Upper lobe of right lung (tissue), 1 donor: ENCODE data around the gene NXN. TPM values are rescaled to one million over a fixed set of nuclear protein-coding genes. Genes with fewer than 3 reads are reported as not detected.
"Not testable (repeated sequence)": the region's sequence is repeated elsewhere in the genome, so short reads cannot be mapped to it uniquely, and the experiment has no call there.

Experiments used
- ATAC-seq: fragments of 200-7000 bp; cut with Tn5 transposase; one replicate; pipeline ENCODE4 v1.9.1; 2020; ENCODE audit warnings: mild to moderate bottlenecking, moderate library complexity
- DNase-seq: peaks from one replicate; pipeline ENCODE4 v3.0.0-alpha.2; 2020
- H3K27ac ChIP-seq: fragments of 200-600 bp; one replicate; pipeline ENCODE4 v1.8.0; 2022
- H3K27me3 ChIP-seq: fragments of 200-600 bp; one replicate; pipeline ENCODE4 v1.8.0; 2022; ENCODE audit warnings: mild to moderate bottlenecking
- H3K36me3 ChIP-seq: fragments of 200-600 bp; one replicate; pipeline ENCODE4 v1.8.0; 2022
- H3K4me1 ChIP-seq: fragments of 200-600 bp; one replicate; pipeline ENCODE4 v1.8.0; 2022
- H3K4me3 ChIP-seq: fragments of 200-600 bp; one replicate; pipeline ENCODE4 v1.8.0; 2022; ENCODE audit warnings: mild to moderate bottlenecking
- H3K9me3 ChIP-seq: fragments of 200-600 bp; one replicate; pipeline ENCODE4 v1.8.0; 2022
- intact Hi-C: fragments of 100-400 bp; cut with DNase I; formaldehyde crosslinking; loops from one replicate; pipeline ENCODE4 v1.11.0; 2022
- total RNA-seq: library from RNA; stranded (reverse); fragmentation: NEBNext Ultra II Directional; extraction: Animal tissue kit (Norgen Biotek cat#: 25700); gene quantifications from one replicate; pipeline ENCODE4 v1.2.1, GENCODE V29; 2021
- TF ChIP-seq, protein P1 (sequence below): fragments of 200-600 bp; IDR thresholded peaks from one replicate; pipeline ENCODE4 v1.8.0; 2022; ENCODE audit warnings: antibody characterized with exemption
- donor health status: DM: no; HTN: yes; CAD: no; lungs with severe emphysema.

NXN gene
- total RNA-seq, 1 donor from 2014 or later, result 57.3 TPM

DNA sequence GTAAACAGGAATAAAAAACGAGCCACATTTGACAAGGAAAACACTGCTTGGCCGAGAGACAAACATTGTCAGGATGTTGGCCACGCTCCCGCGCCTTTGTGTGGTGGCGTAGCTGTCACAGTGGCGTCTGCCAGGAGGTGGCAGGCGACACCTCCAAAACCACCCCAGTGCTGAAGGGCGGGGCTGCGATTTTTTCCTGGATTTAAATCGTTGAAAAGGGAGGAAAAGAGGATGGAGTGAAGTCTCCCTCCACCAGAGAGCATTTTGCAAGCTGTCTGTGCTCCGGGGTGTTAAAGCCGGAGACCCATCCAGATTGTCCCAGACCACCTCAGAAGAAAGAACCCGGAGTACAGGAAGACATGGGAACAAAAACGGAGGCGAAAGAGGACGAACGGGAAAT lies 184.7 kb downstream of the NXN start:
- H3K4me1 ChIP-seq, result peaks cover 14% of the 10 kb centered on the region
- H3K9me3 ChIP-seq, result no peaks in the 10 kb centered on the region
- H3K27me3 ChIP-seq, result no peaks in the 10 kb centered on the region
- H3K27ac ChIP-seq, result peak overlapping the region; percentile 36
- H3K4me3 ChIP-seq, result peak overlapping the region; percentile 25
- peaks cover 21% of the 10 kb centered on the region for H3K36me3 ChIP-seq
- DNase-seq, result peak; percentile 84
- intact Hi-C loops, result loop anchor here (5.0 kb wide), 1 partner anchor 192 kb away; no protein-coding TSS in a partner anchor
- ATAC-seq, result peak; percentile 84
- TF ChIP-seq, protein P1, sequence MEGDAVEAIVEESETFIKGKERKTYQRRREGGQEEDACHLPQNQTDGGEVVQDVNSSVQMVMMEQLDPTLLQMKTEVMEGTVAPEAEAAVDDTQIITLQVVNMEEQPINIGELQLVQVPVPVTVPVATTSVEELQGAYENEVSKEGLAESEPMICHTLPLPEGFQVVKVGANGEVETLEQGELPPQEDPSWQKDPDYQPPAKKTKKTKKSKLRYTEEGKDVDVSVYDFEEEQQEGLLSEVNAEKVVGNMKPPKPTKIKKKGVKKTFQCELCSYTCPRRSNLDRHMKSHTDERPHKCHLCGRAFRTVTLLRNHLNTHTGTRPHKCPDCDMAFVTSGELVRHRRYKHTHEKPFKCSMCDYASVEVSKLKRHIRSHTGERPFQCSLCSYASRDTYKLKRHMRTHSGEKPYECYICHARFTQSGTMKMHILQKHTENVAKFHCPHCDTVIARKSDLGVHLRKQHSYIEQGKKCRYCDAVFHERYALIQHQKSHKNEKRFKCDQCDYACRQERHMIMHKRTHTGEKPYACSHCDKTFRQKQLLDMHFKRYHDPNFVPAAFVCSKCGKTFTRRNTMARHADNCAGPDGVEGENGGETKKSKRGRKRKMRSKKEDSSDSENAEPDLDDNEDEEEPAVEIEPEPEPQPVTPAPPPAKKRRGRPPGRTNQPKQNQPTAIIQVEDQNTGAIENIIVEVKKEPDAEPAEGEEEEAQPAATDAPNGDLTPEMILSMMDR, result peak; percentile 80

DNA sequence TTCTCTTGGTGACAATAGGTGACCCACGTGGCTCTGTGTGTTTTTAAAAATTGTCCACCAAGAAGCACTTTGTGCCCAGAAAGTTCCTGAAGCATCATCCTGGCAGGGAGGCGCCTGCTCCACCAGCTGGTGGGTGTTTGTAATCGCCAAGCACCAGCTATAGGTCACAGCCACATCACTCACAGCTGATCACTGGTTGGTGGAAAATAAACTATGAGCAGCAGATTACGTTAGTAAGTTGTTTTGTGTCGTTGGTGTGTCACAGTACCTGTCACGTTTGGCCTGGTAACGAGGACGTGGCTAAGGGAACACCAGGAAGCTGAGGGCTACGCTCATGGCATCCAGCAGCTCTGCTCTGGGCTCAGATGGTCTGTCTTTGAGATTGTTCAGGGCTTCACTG lies 187.3 kb downstream of the NXN start:
- no peak for DNase-seq
- H3K36me3 ChIP-seq, result peaks cover 46% of the 10 kb centered on the region
- peaks cover 14% of the 10 kb centered on the region for H3K4me1 ChIP-seq
- no peaks in the 10 kb centered on the region for H3K9me3 ChIP-seq
- no peak overlapping the region for H3K4me3 ChIP-seq
- no peaks in the 10 kb centered on the region for H3K27me3 ChIP-seq
- TF ChIP-seq, protein P1, result no peak
- ATAC-seq, result no peak
- H3K27ac ChIP-seq, result no peak overlapping the region
- intact Hi-C loops, result loop anchor here (5.0 kb wide), 1 partner anchor 195 kb away; no protein-coding TSS in a partner anchor

DNA sequence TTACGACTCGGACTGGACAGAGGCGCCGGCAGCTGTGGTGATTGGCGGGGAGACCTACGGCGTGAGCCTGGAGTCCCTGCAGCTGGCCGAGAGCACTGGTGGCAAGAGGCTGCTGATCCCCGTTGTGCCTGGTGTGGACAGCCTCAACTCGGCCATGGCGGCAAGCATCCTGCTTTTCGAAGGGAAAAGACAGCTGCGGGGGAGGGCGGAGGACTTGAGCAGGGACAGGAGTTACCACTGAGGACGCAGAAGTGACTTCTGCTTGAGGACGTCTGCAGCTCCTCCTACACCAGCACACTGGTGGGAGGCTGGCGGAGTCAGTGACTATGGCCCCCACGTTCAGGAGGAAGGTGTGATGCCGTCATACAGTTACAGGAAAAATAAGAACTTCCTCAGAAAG lies 187.7 kb downstream of the NXN start:
- ATAC-seq (no peak), DNase-seq (no peak)
- H3K4me1 ChIP-seq, result peaks cover 14% of the 10 kb centered on the region
- H3K27me3 ChIP-seq, result no peaks in the 10 kb centered on the region
- no peak overlapping the region for H3K27ac ChIP-seq
- H3K9me3 ChIP-seq, result no peaks in the 10 kb centered on the region
- no peak overlapping the region for H3K4me3 ChIP-seq
- intact Hi-C loops, result loop anchor here (5.0 kb wide), 1 partner anchor 195 kb away; no protein-coding TSS in a partner anchor
- H3K36me3 ChIP-seq, result peaks cover 46% of the 10 kb centered on the region
- TF ChIP-seq, protein P1, result no peak

DNA sequence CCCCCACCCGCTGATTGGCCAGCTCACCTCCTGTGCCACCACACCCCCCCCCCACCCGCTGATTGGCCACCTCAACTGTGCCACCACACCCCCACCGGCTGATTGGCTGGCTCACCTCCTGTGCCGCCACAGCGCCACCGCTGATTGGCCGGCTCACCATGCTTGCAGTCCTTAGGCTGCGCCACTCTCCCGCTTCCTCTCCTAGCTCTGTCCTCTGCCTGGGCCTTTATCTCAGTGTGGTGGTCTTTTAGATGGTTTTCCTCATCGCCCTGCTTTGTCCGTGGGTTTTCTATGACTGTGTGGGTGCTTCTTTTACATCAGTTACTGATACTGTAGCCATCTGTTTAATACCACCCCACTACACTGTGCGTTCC lies 188.7 kb downstream of the NXN start:
- not testable (repeated sequence) for H3K27ac ChIP-seq, H3K27me3 ChIP-seq, ATAC-seq, H3K4me3 ChIP-seq, DNase-seq, H3K9me3 ChIP-seq
- Histone ChIP-seq H3K4me1 (peaks cover 14% of the 10 kb centered on the region), H3K36me3 (peaks cover 46% of the 10 kb centered on the region)
- intact Hi-C loops, result loop anchor here (5.0 kb wide), 1 partner anchor 196 kb away; no protein-coding TSS in a partner anchor

DNA sequence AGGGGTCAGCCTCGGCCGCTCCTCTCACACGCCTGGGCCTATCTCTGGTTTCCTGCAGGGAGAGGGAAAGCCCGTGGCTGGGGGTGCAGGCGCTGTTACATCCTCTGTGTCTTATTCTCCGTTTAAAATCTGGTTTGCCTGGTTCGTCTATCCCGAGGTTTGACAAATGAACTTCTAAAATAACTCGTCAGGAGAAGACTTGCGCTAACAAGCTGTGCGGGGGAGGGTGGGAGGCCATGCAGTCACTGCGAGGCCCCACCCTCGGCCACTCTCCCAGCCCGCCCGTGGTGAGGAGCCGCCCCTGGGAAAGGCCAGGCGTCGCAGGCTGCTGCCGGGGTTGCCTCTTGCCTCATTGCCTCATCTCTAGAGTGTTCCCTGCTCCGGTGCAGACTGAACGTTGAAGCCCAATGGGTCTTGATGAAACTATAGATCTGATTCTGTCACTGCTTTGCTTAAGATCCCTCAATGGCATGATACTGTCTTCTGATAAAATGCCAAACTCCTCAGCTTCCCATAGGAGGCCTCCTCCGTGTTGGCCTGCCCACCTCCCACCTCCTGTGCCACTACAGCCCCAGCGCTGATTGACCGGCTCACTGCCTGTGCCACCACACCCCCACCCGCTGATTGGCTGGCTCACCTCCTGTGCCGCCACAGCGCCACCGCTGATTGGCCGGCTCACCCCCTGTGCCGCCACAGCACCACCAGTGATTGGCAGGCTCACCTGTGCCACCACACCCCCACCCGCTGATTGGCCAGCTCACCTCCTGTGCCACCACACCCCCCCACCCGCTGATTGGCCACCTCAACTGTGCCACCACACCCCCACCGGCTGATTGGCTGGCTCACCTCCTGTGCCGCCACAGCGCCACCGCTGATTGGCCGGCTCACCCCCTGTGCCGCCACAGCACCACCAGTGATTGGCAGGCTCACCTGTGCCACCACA lies 189.4 kb downstream of the NXN start:
- H3K4me1 ChIP-seq, H3K9me3 ChIP-seq, H3K27me3 ChIP-seq, H3K4me3 ChIP-seq, DNase-seq, ATAC-seq, H3K27ac ChIP-seq: not testable (repeated sequence)
- intact Hi-C loops, result loop anchor here (5.0 kb wide), 1 partner anchor 197 kb away; no protein-coding TSS in a partner anchor
- H3K36me3 ChIP-seq, result peaks cover 46% of the 10 kb centered on the region

DNA sequence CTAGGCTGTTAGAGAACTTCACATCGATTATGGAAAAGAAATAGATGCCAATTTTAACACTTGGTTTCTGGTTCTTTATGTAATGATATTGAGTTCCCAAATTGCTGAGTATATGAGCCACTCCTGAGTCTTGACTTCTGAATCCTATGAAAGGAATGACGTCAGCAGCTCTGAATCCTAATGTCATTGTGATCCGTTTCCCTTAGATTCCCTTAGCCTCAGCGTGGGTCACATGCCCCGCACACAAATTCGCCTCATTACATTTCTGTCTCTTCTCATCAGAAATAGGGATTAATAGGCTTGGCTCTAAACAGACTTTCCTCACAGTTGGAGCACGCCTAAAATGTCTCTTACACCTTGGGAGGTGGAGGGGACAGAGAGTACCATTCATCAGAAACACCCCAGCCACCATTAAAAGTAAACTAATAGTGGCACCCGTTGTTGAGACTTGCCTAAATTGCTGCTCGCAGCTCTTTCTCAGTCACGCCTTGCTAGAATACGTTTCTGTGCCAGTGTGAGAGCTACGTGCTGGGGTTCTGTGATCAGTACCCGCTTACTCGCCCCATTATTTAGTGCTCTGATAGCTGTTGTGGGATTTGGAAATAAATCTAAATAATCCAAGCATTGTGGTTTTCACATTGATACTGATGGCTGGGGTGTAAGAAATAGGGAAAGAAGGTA lies 190.3 kb downstream of the NXN start:
- Histone ChIP-seq H3K36me3 (peaks cover 50% of the 10 kb centered on the region), H3K9me3 (no peaks in the 10 kb centered on the region), H3K4me3 (no peak overlapping the region), H3K27me3 (no peaks in the 10 kb centered on the region), H3K4me1 (peaks cover 1% of the 10 kb centered on the region), H3K27ac (no peak overlapping the region)
- no peak for DNase-seq
- TF ChIP-seq, protein P1, result no peak
- intact Hi-C loops, result no loop called here
- no peak for ATAC-seq
